ENCODE measurements around the gene URI1.

DNA sequence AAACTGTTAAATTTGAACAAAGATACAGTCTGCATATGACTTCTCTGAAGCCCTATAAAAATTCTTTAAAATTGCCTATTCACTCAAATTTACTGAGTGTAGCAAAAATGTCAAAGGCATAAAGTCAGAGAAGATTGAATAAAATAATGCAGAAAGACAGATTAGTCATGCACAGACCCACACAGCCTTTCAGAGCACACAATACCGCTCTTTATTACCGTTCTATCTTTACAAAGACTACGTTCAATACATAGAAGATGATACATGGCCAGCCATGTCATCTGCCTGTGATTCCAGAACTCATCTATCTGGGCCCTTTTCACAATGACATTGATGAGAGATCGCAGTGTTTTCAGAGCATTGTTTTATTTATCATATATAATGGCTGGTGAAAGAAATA lies 107.2 kb downstream of the URI1 start:
- TF ChIP-seq, protein P1, sequence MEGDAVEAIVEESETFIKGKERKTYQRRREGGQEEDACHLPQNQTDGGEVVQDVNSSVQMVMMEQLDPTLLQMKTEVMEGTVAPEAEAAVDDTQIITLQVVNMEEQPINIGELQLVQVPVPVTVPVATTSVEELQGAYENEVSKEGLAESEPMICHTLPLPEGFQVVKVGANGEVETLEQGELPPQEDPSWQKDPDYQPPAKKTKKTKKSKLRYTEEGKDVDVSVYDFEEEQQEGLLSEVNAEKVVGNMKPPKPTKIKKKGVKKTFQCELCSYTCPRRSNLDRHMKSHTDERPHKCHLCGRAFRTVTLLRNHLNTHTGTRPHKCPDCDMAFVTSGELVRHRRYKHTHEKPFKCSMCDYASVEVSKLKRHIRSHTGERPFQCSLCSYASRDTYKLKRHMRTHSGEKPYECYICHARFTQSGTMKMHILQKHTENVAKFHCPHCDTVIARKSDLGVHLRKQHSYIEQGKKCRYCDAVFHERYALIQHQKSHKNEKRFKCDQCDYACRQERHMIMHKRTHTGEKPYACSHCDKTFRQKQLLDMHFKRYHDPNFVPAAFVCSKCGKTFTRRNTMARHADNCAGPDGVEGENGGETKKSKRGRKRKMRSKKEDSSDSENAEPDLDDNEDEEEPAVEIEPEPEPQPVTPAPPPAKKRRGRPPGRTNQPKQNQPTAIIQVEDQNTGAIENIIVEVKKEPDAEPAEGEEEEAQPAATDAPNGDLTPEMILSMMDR (IDR thresholded peaks at IDR 0.05; ENCODE audit: control extremely low read depth in 1 of 3, insufficient read depth in 1 of 3, low read depth in 1 of 3, low read length in 3 of 3): no peak
- TF ChIP-seq GTF2F1 (IDR thresholded peaks at IDR 0.05; ENCODE audit: borderline replicate concordance, low read depth, low read length) (no peak), POLR2A (IDR thresholded peaks at IDR 0.05; ENCODE audit: control extremely low read depth in 1 of 2, low read depth in 2 of 2, low read length in 2 of 2) (no peak), CTBP2 (IDR thresholded peaks at IDR 0.05; ENCODE audit: borderline replicate concordance, insufficient read depth, insufficient read length, low read length) (no peak), CHD2 (IDR thresholded peaks at IDR 0.05; ENCODE audit: low read length) (no peak), POLR2AphosphoS5 (IDR thresholded peaks at IDR 0.05; ENCODE audit: low read depth, low read length) (no peak)

All from H1 (cell line).